ENCODE results near the gene APEH.
"Not testable (repeated sequence)": the region's sequence is repeated elsewhere in the genome, so short reads cannot be mapped to it uniquely, and the experiment has no call there.

GRCh38 chr3:49687424-49687795 is 13.3 kb downstream of the APEH start:
- TF ChIP-seq EGR1 (IDR thresholded peaks at IDR 0.05; ENCODE audit: low read depth); SIN3A (IDR thresholded peaks at IDR 0.05; ENCODE audit: low read depth); ELF1 (IDR thresholded peaks at IDR 0.05; ENCODE audit: borderline replicate concordance, low read depth); CEBPB (IDR thresholded peaks at IDR 0.05; ENCODE audit: low read depth); POLR2AphosphoS5 (IDR thresholded peaks at IDR 0.05; ENCODE audit: low read depth, low read length): not testable (repeated sequence)
- TF ChIP-seq, protein P1, sequence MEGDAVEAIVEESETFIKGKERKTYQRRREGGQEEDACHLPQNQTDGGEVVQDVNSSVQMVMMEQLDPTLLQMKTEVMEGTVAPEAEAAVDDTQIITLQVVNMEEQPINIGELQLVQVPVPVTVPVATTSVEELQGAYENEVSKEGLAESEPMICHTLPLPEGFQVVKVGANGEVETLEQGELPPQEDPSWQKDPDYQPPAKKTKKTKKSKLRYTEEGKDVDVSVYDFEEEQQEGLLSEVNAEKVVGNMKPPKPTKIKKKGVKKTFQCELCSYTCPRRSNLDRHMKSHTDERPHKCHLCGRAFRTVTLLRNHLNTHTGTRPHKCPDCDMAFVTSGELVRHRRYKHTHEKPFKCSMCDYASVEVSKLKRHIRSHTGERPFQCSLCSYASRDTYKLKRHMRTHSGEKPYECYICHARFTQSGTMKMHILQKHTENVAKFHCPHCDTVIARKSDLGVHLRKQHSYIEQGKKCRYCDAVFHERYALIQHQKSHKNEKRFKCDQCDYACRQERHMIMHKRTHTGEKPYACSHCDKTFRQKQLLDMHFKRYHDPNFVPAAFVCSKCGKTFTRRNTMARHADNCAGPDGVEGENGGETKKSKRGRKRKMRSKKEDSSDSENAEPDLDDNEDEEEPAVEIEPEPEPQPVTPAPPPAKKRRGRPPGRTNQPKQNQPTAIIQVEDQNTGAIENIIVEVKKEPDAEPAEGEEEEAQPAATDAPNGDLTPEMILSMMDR (IDR thresholded peaks at IDR 0.05 in 2 of 3, conservative IDR thresholded peaks at IDR 0.05 in 1 of 3; ENCODE audit: borderline replicate concordance in 1 of 3, insufficient read depth in 1 of 3, low read depth in 2 of 3, low read length in 2 of 3), result not testable (repeated sequence)
- TF ChIP-seq, protein P2, sequence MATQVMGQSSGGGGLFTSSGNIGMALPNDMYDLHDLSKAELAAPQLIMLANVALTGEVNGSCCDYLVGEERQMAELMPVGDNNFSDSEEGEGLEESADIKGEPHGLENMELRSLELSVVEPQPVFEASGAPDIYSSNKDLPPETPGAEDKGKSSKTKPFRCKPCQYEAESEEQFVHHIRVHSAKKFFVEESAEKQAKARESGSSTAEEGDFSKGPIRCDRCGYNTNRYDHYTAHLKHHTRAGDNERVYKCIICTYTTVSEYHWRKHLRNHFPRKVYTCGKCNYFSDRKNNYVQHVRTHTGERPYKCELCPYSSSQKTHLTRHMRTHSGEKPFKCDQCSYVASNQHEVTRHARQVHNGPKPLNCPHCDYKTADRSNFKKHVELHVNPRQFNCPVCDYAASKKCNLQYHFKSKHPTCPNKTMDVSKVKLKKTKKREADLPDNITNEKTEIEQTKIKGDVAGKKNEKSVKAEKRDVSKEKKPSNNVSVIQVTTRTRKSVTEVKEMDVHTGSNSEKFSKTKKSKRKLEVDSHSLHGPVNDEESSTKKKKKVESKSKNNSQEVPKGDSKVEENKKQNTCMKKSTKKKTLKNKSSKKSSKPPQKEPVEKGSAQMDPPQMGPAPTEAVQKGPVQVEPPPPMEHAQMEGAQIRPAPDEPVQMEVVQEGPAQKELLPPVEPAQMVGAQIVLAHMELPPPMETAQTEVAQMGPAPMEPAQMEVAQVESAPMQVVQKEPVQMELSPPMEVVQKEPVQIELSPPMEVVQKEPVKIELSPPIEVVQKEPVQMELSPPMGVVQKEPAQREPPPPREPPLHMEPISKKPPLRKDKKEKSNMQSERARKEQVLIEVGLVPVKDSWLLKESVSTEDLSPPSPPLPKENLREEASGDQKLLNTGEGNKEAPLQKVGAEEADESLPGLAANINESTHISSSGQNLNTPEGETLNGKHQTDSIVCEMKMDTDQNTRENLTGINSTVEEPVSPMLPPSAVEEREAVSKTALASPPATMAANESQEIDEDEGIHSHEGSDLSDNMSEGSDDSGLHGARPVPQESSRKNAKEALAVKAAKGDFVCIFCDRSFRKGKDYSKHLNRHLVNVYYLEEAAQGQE (IDR thresholded peaks at IDR 0.05; ENCODE audit: low read depth), result not testable (repeated sequence)

All from HCT116 (cell line).